ENCODE measurements around the gene MLKL.
"Not testable (repeated sequence)": the region's sequence is repeated elsewhere in the genome, so short reads cannot be mapped to it uniquely, and the experiment has no call there.

MLKL gene

DNA sequence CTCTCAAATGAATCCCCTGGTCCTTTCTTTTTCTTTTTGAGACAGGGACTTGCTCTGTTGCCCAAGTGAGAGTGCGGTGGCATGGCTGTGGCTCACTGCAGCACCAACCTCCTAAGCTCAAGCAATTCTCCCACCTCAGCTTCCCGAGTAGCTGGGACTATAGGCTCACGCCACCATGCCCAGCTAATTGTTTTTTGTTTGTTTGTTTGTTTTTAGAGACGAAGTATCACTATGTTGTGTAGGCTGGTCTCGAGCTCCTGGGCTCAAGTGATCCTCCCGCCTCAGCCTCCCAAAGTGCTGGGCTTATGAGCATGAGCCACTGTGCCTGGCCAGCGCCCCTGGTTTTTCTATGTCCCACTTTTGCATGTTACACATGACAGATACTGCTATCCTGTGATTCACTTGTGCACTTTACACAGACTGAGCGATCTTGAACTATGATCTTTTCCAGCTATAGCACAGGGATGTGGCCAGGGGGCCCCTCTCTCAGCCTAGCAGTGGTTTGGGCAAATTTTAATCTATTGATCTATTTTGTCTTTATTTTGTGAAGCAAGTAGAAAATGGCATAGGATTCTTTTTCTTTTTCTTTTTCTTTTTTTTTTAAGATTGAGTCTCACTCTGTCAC, 31.3 kb upstream of the MLKL start:
- no peak for DNase-seq

DNA sequence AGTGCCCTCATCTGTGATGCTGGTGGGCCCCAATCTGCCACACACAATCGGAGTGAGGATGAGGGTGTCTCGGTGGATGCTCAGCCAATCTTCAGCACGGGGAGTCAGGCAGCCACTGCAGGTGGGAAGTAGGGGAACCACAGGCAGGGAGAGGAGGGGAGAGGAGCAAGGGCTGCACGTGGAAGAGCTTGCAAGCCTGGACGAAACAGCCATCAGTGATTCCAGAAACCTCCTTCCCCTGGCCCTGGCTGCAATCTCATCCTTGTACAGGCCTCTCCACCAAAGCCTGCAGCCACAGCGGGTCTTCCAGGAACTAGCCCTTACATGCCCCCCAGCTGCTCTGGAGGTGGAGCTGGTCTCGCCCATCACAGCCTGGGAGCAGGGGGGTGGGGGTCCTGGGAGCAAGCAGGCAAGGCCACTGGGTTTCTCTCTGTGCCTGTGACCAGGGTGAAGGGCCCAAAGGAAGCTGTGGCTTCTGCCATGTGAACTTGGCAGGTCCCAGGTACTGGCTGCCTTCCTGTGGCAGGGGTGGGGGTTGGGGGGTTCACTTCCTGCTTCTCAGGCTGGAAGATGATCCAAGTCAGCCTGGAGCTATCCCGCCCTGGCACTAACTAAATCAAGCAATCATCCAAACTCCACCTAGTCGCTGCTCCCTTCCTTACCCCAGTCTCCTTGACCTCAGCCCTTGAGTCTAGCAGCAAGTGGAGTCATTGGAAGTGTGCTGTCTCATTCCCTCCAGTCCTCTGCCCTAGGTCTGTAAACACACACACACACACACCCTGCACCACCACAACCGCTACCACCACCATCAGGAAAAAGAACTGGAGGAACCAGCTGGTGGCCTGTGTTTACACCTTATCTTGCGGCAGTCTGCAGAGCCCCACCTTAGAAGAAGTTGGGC, 29.4 kb upstream of the MLKL start:
- no peak for DNase-seq

DNA sequence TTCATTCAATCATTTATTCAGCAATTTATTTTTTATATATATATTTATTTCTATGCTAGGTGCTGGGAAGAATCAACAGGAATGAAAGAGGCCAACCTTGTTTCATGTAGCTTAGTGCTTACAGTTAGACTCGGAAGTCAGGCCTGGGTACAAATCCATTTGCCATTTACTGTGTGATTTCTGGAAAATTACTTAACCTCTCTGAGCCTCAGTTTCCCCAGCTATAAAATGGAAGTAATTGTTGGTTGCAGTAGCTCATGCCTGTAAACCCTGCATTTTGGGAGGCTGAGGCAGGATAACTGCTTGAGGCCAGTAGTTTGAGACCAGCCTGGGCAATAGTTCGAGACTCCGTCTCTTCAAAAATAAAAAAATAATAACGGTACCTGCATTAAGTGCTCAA, 27.2 kb upstream of the MLKL start:
- DNase-seq, result no peak

DNA sequence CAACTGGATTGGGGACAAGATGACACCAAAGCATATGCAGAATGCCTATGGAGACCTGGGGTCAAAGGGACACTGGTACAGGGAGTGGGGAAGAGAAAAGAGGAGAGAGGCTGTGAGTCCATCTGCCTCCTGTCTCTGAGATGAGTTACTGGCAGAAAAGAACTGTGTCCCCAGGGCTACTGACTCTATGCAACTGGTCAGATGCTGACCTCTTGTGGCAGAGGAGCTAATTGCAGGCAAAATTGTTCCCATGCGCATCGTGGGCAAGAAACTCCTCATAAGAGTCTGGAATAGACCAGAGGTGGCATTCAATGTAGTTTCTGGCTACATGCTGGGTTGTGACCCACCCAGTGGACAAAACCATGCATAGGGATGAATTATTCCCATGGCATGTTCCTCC, 26.1 kb upstream of the MLKL start:
- no peak for DNase-seq

DNA sequence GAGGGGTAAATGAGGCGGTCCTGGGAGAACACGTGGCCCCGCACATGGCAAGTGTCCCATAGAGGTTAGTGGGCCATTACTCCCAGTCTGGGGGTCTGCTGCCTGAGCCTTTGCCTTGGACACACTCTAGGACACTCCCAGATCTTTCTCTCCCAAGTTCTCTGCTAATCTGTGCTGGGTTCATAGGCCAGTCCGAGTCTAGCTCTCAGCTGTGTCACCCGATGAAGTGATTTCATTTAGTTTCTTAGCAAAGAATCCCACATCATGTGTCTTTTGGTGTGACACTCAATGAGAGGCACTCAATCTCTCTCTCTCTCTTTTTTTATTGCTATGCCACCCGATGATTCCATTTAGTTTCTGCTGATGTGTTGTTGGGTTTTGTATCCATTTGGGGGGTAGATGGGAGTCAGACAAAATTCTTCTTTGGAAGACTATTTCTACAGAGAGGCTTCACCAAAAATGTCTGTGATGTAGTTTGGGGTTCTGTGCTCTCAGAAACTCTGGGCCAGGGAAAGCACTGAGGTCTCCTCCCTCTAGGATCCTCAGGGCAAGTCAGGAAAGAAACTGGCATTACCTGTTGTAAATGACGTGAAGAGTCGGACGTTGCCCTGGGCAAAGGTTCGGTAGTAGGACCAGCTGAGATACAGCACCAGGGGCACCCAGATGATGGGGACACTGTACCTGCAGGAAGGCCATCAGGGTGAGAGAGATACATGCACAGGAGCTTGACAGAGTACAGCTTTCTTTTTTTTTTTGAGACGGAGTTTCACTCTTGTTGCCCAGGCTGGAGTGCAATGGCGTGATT, 25.2 kb upstream of the MLKL start:
- DNase-seq, result no peak

DNA sequence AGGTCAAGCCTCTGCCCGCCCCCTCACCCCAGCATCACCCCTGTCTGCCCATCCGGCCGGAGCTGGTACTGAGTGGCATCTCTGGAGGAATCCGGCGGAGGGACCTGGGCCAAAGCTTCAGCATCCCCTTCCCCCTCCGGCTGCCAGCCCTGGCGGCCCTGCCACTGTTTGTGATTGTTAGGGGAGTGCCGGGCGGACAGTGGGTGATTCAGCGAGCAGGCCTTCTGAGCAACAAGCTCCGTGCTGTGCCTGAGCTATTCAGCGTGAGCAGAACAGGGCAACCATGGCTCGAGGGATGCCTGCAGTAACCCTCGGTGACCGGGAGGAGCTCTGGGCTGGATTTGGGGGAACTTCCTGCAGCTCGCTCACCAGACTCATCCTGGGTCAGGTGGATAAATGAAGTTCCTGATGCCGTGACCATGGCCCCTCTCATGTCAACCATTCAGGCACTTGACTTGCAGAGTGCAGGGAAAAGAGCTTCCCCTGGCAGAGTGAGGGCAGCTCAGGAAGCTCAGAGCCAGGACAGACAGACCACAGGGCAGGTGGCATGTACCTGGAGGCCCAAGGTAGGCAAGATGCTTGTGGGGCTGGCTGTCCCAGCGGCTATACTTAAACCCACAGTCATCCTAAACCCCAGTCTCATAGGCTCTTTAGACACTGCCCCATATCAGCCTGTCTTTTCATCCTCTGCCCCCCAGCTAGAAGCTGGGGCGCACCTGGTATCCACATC, 24.3 kb upstream of the MLKL start:
- no peak for DNase-seq

DNA sequence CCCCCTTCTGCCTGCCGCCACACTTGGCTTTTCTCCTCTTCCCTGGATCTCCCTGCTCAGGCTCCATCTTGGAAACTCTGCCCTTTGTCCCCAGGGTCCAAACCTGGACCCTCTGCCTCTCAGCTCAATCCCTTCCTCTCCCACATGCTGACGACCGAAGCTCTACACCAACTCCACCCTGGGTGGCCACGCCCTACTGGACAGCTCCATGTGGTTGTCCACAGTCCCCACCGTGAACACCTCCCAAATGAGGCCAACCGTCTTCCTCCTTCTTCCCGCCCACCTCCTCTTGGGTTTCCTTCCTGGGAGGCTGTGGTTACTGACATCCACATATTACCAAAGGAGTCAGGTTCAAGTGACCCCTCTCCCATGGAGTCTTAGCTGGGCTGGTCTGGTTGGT, 22.6 kb upstream of the MLKL start:
- no peak for DNase-seq

DNA sequence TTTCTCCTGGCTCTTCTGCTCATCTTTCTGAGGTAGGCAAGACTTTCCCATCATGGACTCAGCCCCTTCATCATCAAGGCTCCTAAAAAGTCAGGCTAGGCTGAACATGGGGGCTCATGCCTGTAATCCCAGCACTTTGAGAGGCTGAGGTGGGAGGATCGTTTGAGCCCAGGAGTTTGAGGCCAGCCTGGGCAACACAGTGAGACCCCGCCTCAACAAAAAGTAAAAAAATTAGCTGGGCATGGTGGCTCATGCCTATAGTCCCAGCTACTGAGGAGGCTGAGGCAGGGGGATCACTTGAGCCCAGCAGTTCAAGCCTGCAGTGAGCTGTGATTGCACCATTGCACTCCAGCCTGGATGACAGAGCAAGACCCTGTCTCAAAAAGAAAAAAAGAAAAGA, 21.5 kb upstream of the MLKL start:
- DNase-seq, result not testable (repeated sequence)

DNA sequence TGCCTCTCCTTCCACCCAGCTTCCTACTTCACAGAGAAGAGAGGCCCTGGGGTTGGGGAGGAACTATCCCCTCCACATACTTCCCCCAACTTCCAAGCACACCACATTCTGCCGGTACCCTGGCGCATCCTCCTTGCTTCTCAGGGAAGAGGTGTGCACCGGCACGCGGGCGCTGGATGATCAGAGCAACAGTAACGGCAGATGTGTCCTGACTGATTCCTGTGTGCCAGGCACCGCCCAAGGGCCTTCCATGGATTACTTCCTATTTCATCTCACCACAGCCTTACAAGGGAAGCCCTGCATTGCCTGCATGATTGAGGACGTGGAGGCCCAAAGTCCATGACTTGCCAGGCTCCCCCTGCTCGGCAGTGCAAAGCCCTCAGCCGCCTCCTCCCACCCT, 21.1 kb upstream of the MLKL start:
- no peak for DNase-seq

DNA sequence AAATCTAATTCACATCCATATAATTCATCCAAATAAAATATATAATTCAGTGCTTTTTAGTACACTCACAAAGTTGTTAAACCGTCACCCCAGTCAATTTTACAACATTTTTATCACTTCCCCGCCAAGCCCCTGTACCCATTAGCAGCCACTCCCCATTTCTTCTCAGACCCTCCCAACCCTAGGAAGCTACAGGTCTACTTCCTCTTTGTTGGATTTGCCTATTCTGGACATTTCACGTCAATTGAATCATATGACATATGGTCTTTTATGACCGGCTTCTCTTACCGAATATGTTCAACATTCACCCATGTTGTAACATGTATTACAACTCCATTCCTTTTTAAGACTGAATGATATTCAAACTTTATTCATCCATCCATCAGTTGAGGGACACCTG, 19.9 kb upstream of the MLKL start:
- no peak for DNase-seq

DNA sequence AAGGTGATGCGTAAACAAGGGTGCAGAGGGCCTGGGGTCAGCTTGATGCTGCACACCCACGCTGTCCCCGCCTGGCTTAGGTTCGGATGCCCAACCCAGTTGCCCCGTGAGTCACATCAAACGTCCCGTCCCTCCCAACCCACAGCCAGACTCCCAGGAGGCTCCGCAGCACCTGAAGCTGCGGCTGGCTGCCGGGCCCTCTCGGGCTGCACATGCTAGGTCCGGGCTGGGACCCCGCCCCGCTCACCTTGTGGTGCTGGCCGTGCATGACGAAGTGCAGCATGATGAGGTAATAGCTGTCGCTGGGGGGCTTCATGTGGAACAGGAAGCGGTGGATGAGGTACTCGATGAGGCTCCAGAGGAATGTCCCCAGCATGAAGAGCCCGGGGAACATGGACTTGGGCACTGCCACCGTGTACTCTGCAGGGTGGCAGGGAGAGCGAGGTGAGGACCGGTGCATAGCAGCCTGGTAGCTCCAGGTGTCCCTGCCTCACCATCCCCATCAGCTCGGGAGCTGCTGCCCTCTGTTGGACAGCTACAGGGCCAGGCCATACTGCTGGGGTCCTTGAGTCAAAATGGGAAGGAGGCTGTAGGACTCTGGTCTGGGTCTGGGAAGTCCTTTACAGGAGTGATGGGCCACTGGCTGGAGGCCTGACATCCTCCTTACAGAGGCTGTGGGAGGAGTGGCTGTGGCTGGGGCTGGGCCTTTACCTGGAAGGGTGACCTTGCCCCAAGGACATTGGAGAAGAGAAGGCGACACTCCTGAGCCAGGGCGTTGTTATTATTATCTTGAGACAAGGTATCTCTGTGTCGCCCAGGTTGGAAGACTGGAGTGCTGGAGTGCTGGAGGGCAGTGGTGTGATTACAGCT, 18.3 kb upstream of the MLKL start:
- no peak for DNase-seq

DNA sequence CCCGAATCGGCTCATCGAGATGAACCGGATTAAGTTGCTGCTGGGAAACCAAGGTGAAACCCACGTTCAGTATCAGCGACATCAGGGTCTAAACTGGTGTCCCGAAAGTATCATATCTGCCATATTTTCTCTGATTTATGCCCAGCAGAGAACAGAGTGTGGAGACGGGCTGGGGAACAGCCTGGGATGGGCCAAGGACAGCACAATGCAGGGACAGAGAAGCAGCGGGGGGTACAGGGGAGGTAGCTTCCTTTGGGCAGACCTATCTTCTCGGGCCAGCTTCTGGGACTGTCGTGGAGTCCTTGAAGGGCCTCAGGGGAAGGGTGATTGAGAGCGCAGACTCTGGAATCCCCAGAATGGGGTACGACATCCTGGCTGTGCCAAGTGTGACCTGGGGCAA, 17.5 kb upstream of the MLKL start:
- no peak for DNase-seq

DNA sequence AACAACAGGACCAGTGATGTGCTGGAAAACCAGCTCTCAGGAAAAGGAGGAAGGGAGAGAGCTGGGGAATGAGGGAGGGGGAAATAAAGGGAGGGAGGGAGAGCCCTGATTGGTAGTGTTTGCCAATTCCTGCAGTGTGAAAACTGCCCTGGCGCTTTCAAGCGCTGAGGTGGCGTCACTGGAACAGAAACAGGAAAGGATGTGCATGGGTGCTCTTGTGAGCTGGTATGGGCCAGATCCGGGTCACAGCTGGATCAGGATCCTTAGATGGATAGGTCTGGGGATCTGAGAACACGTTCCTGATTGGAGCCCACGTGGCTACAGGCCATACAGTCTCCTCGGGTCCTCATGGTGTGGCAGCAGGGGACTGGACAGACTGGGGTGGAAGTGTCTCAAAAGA, 16.7 kb upstream of the MLKL start:
- no peak for DNase-seq

DNA sequence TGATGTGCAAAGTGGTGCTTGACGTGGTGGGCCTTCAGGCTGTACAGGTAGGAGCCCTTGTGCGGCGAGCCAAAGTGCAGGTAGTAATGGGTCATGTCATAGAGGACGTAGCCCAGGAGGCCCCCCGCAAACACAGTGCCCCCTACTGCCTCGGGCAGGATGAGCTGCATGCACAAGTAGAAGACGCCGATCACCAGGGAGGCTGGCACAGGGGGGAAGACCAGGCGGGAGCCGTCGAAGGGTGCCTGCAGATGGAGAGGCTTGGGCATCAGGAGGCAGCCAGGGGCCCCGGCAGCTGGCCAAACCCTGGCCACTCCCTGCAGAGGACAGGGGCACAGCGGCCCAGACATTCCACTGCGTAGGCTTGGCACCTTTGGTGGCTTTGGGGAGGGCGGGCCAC, 15.7 kb upstream of the MLKL start:
- no peak for DNase-seq

DNA sequence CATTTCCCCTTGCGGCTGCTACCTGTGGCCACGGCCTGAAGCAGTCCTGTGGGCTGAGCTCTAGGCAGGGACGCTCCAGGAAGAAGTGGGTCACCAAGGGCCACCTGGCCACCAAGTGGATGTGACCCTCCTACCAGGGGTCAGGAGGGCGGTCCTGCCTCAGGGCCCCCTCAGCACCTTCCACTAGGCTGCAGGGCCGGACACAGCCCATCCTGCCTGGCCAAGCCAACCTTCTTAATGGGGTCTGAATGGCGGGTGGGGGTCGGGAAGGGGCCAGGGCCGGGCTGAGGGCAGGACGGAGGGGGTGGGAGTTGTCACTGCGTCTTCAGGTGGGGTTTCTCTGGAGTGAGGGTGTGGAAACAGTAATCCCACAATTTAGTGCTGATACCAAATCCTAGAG, 13.2 kb upstream of the MLKL start:
- DNase-seq, result no peak

DNA sequence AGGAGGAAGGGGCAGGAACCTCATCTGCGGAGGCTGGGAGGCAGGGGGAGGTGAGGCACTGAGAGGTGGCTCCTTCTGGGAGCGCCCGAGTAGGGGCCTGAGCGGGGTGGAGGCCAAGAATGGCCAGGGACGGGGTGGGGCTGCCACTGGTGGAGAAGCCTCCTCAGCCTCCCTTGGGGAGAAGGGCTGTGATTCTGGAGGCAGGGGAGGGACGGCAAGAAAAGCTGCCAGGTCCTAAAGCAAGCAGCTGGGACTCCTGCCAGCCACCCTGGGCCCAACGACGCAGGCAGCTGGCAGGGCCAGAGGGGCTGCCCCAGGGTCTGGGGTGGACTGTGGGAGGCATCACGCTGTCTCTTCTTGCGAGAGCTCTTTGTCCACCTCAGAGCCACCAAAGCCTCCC, 12.7 kb upstream of the MLKL start:
- no peak for DNase-seq

DNA sequence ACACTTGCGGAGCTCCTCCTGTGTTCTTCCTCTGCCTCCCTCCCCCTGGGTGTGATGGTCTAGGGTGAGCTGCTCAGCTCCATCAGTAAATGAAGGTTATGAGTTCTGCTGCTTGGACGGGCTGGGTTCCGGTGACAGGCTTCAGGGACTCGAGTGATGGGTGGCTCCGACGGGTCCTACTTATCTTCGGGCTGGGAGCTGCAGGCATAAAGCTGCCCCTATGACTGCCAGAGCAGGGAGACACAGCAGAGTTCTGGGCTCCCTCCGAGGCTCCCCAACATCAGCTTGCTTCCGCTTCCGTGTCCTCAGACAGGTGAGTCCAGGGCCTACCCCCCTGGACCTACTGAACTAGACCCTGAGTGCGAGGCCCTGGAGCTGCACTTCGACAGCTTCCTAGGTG, 11.3 kb upstream of the MLKL start:
- no peak for DNase-seq

DNA sequence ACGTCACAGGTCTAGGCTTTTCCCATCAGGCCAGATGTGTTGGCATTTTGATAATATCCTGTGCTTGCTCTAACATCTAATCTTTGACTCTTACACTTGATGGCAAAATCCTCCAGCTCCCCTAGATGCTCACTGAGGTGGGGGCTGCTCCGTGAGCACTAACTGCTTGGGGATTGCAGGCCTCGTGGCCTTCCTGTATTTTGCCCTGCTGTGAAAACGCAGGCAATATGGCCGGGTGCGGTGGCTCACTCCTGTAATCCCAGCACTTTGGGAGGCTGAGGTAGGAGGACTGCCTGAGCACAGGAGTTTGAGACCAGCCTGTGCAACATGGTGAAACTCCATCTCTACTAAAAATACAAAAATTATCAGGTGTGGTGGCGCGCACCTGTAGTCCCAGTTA, 9.7 kb upstream of the MLKL start:
- DNase-seq, result no peak

DNA sequence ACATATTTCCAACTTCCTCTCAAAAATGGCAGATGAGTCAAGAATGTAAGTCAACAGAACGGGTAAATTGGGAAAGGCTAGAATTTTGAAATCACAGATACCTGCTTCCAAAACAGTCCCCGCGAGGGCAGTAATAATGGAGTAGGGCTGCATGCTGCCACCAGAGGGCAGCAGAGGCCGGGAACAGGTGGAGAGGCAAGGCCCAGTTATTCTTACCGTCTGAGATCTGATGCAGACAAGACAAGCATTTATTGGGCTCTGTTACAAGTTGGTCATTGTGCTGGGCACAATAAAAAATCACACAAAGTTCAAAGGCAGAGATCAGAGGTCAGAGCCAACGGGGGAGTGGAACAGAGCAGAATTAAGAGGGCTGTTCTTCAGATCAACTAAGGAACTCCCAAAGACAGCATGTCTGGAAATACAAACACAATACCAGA, 8.8 kb upstream of the MLKL start:
- DNase-seq, result peak; percentile 64

DNA sequence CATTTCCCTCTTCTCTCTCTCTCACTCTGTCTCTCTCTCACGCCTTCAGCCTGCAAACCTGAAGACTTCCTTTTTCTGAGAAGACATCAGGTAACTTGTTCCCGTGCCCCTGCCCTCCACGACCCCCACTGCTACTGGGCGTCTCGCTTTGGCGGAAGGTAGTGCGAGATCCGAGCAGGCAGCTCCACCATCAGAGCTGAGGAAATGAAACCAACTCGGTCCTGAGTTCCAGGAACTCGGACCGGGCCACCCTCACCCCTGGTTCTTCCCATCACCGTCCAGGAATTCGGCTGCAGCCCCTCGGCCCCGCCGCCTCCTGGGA, 585 bp downstream of the MLKL start:
- no peak for DNase-seq

DNA sequence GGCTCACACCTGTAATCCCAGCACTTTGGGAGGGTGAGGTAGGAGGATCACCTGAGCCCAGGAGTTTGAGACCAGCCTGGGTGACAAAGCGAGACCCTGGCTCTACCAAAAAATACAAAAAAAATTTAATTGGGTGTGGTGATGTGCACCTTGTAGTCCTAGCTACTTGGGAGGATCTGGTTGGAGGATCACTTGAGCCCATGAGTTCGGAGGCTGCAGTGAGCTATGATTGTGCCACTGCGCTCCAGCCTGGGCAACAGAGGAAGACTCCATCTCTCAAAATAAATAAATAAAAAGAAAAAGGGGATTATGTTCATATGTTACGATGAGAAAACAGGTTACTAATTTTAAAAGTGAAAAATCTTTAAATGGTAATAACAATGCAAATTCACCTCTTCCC, 996 bp downstream of the MLKL start:
- no peak for DNase-seq

DNA sequence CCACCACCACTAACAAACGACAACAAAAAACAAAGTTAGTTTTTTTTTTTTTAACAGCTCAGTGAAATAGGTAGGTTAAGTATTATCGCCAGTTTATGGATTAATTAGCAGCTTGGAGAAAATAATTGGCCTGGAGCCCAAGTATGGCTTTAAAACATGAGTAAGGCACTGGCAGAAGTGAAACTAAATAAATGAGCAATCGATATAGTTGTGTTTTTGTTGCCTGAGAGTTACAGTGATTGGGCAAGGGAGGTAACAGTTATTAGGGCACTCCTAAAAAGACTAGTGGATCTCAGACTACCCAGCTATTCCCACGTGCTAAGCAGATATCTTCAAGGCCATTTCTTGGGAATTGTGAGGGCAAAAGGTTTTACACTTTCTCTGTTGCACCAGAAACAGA, 2.4 kb downstream of the MLKL start:
- DNase-seq, result no peak
